Jurkat, Clone E6-1 (cell line): Measurements from ENCODE around the gene SMARCC1.
A peak's percentile ranks its signal among the peaks of the same experiment; 100 is the strongest.

Experiments
- DNase-seq: peaks from one replicate; pipeline ENCODE4 v3.0.0-alpha.2; 2011; ENCODE audit warnings: low read depth, low spot score
- H3K4me3 ChIP-seq: 2 replicates; pipeline ENCODE4 v1.5.1; 2011; ENCODE audit warnings: mild to moderate bottlenecking, low read length, control low read depth, moderate library complexity

SMARCC1 gene

GRCh38 chr3:47714606-47715005, 67.1 kb downstream of the SMARCC1 start:
- no peak overlapping the region for H3K4me3 ChIP-seq
- DNase-seq, result no peak

GRCh38 chr3:47713655-47714054, 68.0 kb downstream of the SMARCC1 start:
- H3K4me3 ChIP-seq, result no peak overlapping the region
- no peak for DNase-seq

- no peak for DNase-seq
- no peak overlapping the region for H3K4me3 ChIP-seq
These were observed 69.3 kb downstream of the SMARCC1 start for GRCh38 chr3:47712398-47712797.

- no peak overlapping the region for H3K4me3 ChIP-seq
- DNase-seq, result no peak
These were observed 70.1 kb downstream of the SMARCC1 start for GRCh38 chr3:47711596-47711995.

- no peak for DNase-seq
- H3K4me3 ChIP-seq, result no peak overlapping the region
These were observed 76.3 kb downstream of the SMARCC1 start for GRCh38 chr3:47705391-47705790.

- no peak for DNase-seq
- no peak overlapping the region for H3K4me3 ChIP-seq
These were observed 77.5 kb downstream of the SMARCC1 start for GRCh38 chr3:47704237-47704612.

GRCh38 chr3:47701388-47701787, 80.3 kb downstream of the SMARCC1 start:
- H3K4me3 ChIP-seq, result no peak overlapping the region
- DNase-seq, result no peak

- DNase-seq, result no peak
- H3K4me3 ChIP-seq, result no peak overlapping the region
These were observed 89.5 kb downstream of the SMARCC1 start for GRCh38 chr3:47692158-47692557.

GRCh38 chr3:47688488-47688887, 93.2 kb downstream of the SMARCC1 start:
- no peak for DNase-seq
- H3K4me3 ChIP-seq, result no peak overlapping the region

GRCh38 chr3:47685037-47685436, 96.7 kb downstream of the SMARCC1 start:
- no peak overlapping the region for H3K4me3 ChIP-seq
- no peak for DNase-seq

GRCh38 chr3:47681016-47681415, 100.7 kb downstream of the SMARCC1 start:
- DNase-seq, result no peak
- no peak overlapping the region for H3K4me3 ChIP-seq

GRCh38 chr3:47678446-47679338, 103.0 kb downstream of the SMARCC1 start:
- no peak overlapping the region for H3K4me3 ChIP-seq

GRCh38 chr3:47669026-47669749, 112.5 kb downstream of the SMARCC1 start:
- DNase-seq, result no peak
- H3K4me3 ChIP-seq, result no peak overlapping the region

More at GRCh38 chr3:47678446-47679338, 103.0 kb downstream of the SMARCC1 start:
- no peak for DNase-seq

GRCh38 chr3:47666118-47666517, 115.6 kb downstream of the SMARCC1 start:
- DNase-seq, result no peak
- H3K4me3 ChIP-seq, result no peak overlapping the region

- peak; percentile 15 for DNase-seq
- no peak overlapping the region for H3K4me3 ChIP-seq
These were observed 117.2 kb downstream of the SMARCC1 start for GRCh38 chr3:47664519-47664918.

- DNase-seq, result no peak
- no peak overlapping the region for H3K4me3 ChIP-seq
These were observed 118.0 kb downstream of the SMARCC1 start for GRCh38 chr3:47663630-47664240.

GRCh38 chr3:47661121-47661752, 120.5 kb downstream of the SMARCC1 start:
- DNase-seq, result no peak
- H3K4me3 ChIP-seq, result no peak overlapping the region

GRCh38 chr3:47658444-47658843, 123.2 kb downstream of the SMARCC1 start:
- no peak overlapping the region for H3K4me3 ChIP-seq
- no peak for DNase-seq

- no peak for DNase-seq
- H3K4me3 ChIP-seq, result no peak overlapping the region
These were observed 129.6 kb downstream of the SMARCC1 start for GRCh38 chr3:47652142-47652541.

- DNase-seq, result no peak
- no peak overlapping the region for H3K4me3 ChIP-seq
These were observed 131.4 kb downstream of the SMARCC1 start for GRCh38 chr3:47650294-47650693.
